GM23338 (cell line): ENCODE measurements around the gene RUSF1.

Source experiments
- CREB1 ChIP-seq: fragments of 250-450 bp; sonication (Bioruptor Pico); IDR thresholded peaks from 2 replicates; pipeline ENCODE4 v1.5.0; 2020; ENCODE audit warnings: low read depth, mild to moderate bottlenecking, moderate library complexity
- CTCF ChIP-seq, 2 experiments: fragments of 200-600 bp in 1 of 2; sonication (generic) in 1 of 2; conservative IDR thresholded peaks; 2 replicates each; pipeline versions ENCODE4 v1.5.1 to v1.6.1; 2016 to 2017; ENCODE audit warnings: antibody characterized with exemption in 2 of 2, low read depth in 2 of 2, mild to moderate bottlenecking in 2 of 2, moderate library complexity in 1 of 2
- EZH2 ChIP-seq: fragments of 200-600 bp; sonication (generic); IDR thresholded peaks from one replicate; pipeline ENCODE4 v1.8.0; 2017; ENCODE audit warnings: antibody characterized with exemption, mild to moderate bottlenecking, low read depth; ENCODE audit not compliant: unreplicated experiment
- EZH2phosphoT487 ChIP-seq: fragments of 200-600 bp; sonication (generic); IDR thresholded peaks from one replicate; pipeline ENCODE4 v1.8.1; 2018; ENCODE audit warnings: antibody characterized with exemption; ENCODE audit not compliant: unreplicated experiment
- JUNB ChIP-seq: IDR thresholded peaks from one replicate; pipeline ENCODE4 v1.6.1; 2016; ENCODE audit warnings: antibody characterized with exemption; ENCODE audit not compliant: unreplicated experiment
- POLR2AphosphoS5 ChIP-seq: IDR thresholded peaks from 2 replicates; pipeline ENCODE4 v1.6.1; 2016; ENCODE audit warnings: antibody characterized with exemption, low read depth
- REST ChIP-seq: IDR thresholded peaks from one replicate; pipeline ENCODE4 v1.6.1; 2018; ENCODE audit warnings: antibody characterized with exemption; ENCODE audit not compliant: unreplicated experiment
- STAT1 ChIP-seq: IDR thresholded peaks from one replicate; pipeline ENCODE4 v1.6.1; 2016; ENCODE audit warnings: antibody characterized with exemption; ENCODE audit not compliant: unreplicated experiment

DNA sequence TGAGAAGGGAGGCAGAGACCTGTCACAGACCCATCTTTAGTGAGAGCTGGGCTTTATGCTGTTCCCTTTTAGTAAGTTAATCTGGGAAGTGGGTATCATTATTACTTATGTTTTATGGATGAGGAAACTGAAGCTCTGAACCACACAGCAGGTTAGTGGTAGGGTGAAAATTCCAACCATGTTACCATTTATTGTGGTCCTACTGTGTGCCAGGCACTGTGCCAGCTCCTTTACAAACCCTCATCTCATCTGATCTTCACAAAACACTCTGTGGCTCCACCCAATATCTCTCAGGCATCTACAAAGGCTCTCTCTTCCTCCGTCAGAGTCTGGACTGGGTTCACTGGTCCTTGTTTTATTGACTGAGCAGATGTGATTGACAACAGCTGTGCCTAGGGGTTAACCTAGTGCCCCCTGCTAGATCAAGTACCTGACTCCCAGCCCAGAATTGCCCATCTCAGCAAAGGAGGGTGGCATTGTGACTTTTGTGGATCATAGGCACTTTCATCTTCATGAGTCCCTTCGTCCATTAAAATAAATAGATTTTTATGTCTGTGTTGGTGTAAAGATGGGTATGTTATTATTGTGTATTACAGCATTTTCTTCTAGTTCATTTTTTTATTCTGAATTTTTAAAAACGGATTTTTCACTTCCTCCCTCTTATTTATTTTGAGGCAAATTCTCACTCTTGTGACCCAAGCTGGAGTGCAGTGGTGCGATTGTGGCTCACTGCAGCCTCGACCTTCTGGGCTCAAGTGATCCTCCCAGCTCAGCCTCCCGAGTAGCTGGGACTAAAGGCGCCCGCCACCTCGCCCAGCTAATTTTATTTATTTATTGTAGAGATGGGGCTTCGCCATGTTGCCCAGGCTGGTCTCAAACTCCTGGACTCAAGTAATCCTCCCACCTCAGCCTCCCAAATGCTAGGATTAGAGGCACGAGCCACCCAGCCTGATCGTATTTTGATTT lies 33.1 kb downstream of the RUSF1 start:
- TF ChIP-seq REST (no peak), CTCF (conservative IDR thresholded peaks at IDR 0.05; ENCODE audit: low read depth in 2 of 2) (no peak), EZH2 (no peak), STAT1 (no peak), POLR2AphosphoS5 (no peak), JUNB (no peak), EZH2phosphoT487 (no peak), CREB1 (CRISPR knock-in tag) (no peak)
